ENCODE results near the gene CAPN7. TPM values are rescaled to one million over a fixed set of nuclear protein-coding genes. Genes with fewer than 3 reads are reported as not detected.

CAPN7 gene
- total RNA-seq, 4 donors from 2014 or later, result 87.8 to 147 (median 116) TPM

DNA sequence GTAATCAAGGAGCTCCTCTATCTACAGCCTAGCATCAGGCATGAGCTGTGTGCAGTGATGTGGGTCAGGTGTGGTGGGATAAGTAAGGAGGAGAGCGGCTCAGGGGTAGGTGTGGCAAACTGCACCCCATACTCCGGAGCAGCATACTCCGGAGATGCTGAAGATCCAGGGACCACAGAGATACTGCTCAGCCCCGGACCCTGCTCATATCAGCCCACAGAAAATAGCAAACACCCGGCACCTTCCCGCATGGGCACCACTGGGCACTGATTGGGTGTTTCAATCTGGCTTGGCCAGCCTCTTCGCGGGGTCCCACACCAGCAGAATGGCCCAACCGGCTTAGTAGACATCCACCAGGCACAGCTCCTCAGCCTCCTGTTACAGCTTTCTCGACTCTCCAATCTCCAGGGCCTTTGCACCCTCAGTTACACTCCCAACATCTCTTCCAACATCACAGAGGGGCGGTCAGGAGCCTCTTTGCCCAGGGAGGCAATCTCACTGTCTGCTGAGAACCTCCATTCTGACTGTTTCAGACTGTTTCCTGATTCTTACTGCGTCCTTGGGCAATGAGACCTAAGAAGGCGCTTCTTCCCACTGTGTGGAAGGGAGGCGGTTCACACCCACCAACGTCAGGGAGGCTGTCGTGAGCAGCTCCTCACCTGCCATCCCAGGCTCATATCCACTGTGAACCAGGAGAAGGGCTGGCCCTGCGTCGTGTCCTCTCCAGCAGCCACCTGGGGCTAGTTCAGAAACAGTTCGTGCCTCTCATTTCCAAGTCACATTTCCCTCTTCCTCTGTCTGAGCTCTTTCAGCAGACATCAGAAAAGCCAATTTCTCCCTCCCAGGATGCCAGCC is 59.8 kb downstream of the CAPN7 start:
- DNase-seq, result no peak
- 89 to 92% methylated on average over 17 to 19 of the region's 19 CpGs for WGBS, 2 donors
- TF ChIP-seq CTCF (IDR thresholded peaks at IDR 0.05), result no peak
- no peak for TF ChIP-seq POLR2A (IDR thresholded peaks at IDR 0.05)

GRCh38 chr3:15266510-15267376 is 60.7 kb downstream of the CAPN7 start:
- Histone ChIP-seq H3K27me3 (no peaks in the 10 kb centered on the region), H3K36me3 (peaks cover 0 to 2% of the 10 kb centered on the region in 2 donors), H3K9me3 (no peaks in the 10 kb centered on the region), H3K4me3 (replicated peaks in 1 of 3) (no peak overlapping the region), H3K4me1 (peaks cover 41 to 67% of the 10 kb centered on the region in 2 donors), H3K27ac (peak overlapping the region in 2 of 3 donors; percentile 88 to 89)
- intact Hi-C loops (cut with DNase I), result loop anchor here (5.0 to 10.0 kb wide), 3 partner anchors 62 to 116 kb away; partner anchors contain the start of genes CAPN7 and SH3BP5
- WGBS, 2 donors, result 81 to 82% methylated on average over 13 of the region's 13 CpGs
- TF ChIP-seq POLR2A (IDR thresholded peaks at IDR 0.05) (no peak), CTCF (IDR thresholded peaks at IDR 0.05) (no peak)
- no peak for DNase-seq

More for the DNA sequence above, 59.8 kb downstream of the CAPN7 start:
- Histone ChIP-seq H3K9me3 (no peaks in the 10 kb centered on the region), H3K27ac (peak overlapping the region; percentile 88 to 91 (median 89)), H3K4me3 (replicated peaks in 1 of 3) (no peak overlapping the region), H3K27me3 (no peaks in the 10 kb centered on the region), H3K4me1 (peaks cover 43 to 73% of the 10 kb centered on the region in 2 donors), H3K36me3 (peaks cover 0 to 2% of the 10 kb centered on the region in 2 donors)
- intact Hi-C loops (cut with DNase I), result loop anchor here (5.0 to 10.0 kb wide), 3 partner anchors 61 to 116 kb away; partner anchors contain the start of genes CAPN7 and SH3BP5

GRCh38 chr3:15267502-15267901 is 61.5 kb downstream of the CAPN7 start:
- Histone ChIP-seq H3K27ac (peak overlapping the region in 2 of 3 donors; percentile 25 to 88), H3K4me1 (peaks cover 39 to 65% of the 10 kb centered on the region in 2 donors), H3K27me3 (no peaks in the 10 kb centered on the region), H3K9me3 (no peaks in the 10 kb centered on the region), H3K36me3 (peaks cover 0 to 2% of the 10 kb centered on the region in 2 donors), H3K4me3 (replicated peaks in 1 of 3) (no peak overlapping the region)
- DNase-seq, result no peak
- intact Hi-C loops (cut with DNase I), result loop anchor here (5.0 to 10.0 kb wide), 3 partner anchors 63 to 115 kb away; partner anchors contain the start of genes CAPN7 and SH3BP5
- 90 to 96% methylated on average over 2 to 3 of the region's 3 CpGs for WGBS, 2 donors
- TF ChIP-seq POLR2A (IDR thresholded peaks at IDR 0.05) (no peak), CTCF (IDR thresholded peaks at IDR 0.05) (no peak)

DNA sequence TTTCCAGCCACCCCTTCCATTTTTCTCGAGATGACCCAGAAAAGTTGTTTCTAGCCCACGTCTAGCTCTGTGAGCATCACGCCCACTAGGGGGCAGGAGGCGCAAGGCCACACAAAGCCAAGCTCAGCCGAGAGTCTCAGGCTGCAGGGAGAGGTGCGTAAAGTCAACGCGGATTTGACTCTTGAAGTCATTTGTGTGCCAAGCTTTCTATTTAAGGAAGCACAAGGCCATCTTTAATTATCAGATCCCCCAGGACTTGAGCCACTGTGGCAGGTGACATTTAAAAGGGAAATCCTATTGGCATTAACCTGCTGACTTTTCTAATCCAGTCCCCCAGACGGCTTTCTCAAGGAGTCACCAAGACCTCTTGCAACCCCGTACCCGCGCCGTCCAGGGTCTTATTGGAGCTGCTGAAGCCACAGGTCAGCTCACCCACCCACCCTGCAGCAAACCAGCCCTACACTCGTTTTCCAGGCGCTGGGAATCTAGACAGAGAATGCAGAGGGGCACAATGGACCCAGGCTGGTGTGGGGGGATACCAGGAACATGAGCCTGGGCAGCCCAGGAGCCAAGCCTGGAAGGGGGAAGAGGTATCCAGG is 62.1 kb downstream of the CAPN7 start:
- Histone ChIP-seq H3K9me3 (no peaks in the 10 kb centered on the region), H3K27ac (peak overlapping the region; percentile 5 to 88 (median 68)), H3K27me3 (no peaks in the 10 kb centered on the region), H3K4me3 (replicated peaks in 1 of 3) (no peak overlapping the region), H3K36me3 (peaks cover 0 to 2% of the 10 kb centered on the region in 2 donors), H3K4me1 (peaks cover 37 to 68% of the 10 kb centered on the region in 2 donors)
- TF ChIP-seq CTCF (IDR thresholded peaks at IDR 0.05) (peak; percentile 77 to 96 (median 94)), POLR2A (IDR thresholded peaks at IDR 0.05) (no peak)
- intact Hi-C loops (cut with DNase I), result loop anchor here (5.0 to 10.0 kb wide), 3 partner anchors 63 to 114 kb away; partner anchors contain the start of genes CAPN7 and SH3BP5
- 33 to 40% methylated on average over 12 to 15 of the region's 15 CpGs for WGBS, 2 donors
- DNase-seq, result peak; percentile 90 to 92
